Activated CD4-positive, alpha-beta T cell treated with anti-CD3 and anti-CD28 coated beads for 4 hours (primary cell): ENCODE measurements around the gene OR10H3.
"Not testable (repeated sequence)": the region's sequence is repeated elsewhere in the genome, so short reads cannot be mapped to it uniquely, and the experiment has no call there.

Experiments
- DNase-seq, 2 donors: peaks; one replicate each; pipeline ENCODE4 v3.0.0-alpha.2; 2020

OR10H3 gene

DNA sequence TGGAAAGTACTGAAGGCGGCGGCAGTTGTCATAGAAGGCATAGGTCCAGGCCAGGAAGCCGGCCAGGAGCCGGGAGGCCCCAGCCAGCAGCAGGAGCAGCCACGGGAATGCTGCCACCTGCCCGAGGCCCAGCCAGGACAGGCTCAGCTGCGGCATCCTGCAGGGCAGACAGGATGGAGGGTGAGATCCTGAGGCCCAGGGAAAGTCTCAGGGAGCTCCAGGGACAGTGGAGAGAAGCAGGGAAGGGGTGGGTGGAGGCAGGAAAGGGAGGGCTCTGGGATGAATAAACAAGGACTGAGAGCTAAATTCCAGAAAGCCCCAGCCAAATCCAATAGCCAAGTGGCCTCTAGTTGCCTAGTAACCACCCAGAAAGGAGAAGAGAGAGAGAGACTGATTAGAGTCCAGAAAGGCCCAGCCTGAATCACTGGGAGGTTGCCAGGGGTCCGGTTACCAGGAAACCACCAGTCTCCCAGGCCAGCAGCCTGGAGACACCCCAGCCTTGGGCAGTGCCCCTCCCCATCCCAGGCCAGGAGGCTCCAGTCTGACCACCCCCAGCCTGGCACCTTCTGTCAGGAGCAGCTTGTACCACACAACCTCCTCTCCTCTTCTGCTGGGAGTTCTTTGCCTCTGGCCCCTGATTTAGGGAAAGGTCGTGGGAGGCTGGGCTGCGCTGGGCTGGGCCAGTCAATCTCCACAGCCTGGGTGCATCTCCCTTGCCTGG lies 42.1 kb downstream of the OR10H3 start:
- DNase-seq, result no peak

DNA sequence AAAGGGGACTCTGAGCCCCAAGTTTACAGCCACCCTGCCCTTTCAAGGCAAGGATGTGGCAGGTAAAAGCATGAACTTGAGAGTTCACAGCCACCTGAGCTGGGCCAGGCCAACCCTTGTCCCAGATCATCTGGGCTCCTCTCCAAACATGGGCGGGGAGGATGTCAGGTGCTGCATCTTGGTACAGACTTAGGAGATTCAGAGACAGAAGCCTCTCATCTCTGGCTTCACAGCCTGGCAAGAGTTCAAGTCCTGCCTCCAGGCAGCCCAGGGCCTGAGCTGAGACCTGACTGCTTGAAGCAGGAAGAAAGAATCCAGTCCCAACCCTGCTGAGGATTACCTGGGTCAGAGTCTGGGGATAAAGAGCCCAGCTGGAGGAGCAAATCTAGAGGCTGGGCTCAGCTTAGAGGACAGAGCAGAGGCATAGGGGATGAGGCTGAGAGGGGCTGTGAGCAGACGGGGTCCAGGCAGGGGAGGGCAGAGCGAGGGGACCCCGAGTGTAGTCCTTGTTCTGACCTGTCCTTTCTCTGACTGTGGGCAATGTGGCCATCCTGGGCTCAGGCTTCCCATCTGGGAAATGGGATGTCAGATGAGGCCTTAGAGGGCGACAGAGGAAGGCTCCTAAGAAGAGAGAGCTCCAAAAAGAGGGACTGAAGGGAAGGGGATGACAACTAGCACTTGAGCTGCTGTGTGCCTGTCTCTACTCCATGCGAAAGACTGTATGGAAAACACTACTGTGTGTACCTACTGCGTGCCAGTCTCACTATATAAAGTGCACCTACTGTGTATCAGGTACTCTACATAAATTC lies 43.0 kb downstream of the OR10H3 start:
- DNase-seq, result no peak

DNA sequence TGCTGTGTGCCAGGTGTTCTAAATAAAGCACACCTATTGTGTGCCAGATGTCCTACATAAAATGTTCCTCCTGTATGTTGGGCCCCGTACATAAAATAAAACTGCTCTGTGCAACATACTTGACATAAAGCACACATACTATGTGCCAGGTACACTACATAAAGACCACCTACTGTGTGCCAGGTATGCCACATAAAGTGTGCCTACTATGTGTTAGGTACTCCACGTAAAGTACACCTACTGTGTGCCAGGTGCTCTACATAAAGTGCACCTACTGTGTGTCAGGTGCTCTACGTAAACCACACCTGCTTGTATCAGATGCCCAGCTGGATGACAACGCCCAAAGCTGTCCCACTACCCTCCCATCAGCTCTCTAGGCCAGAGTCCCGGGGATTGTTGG lies 43.9 kb downstream of the OR10H3 start:
- DNase-seq, result no peak

DNA sequence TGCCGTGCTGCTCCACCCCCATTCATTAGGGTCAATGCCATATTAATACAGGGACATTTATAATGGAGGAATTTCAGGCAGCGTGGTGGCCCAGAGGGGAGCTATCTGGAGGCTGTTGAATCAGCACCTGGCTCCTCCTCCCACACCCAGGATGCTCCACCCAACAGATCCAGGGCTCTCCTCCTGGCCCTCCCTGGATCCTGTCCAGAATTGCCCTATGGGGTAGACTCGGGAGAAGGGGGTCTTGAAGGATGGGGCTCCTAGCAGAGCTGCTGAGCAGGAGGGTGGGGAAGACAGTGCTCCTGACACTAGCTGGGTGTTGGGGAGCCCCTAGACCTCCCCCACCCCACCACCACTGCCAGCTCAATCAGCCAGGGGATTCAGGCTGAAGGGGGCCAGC lies 44.4 kb downstream of the OR10H3 start:
- no peak for DNase-seq

DNA sequence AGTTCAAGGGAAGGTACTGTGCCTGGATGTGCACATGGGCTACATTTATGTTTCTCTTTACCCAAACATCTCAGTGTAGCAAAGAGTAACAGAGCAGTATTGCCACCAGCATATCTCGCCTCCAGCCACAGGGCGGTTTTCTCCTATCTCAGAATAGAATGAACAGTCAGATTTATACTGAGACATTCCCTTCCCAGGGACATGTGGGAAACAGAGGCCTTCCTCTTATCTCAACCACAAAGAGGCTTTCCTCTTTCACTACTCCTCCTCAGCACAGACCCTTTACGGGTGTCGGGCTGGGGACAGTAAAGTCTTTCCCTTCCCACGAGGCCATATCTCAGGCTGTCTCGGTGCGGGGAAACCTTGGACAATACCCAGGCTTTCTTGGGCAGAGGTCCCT lies 45.1 kb downstream of the OR10H3 start:
- DNase-seq, result not testable (repeated sequence)

DNA sequence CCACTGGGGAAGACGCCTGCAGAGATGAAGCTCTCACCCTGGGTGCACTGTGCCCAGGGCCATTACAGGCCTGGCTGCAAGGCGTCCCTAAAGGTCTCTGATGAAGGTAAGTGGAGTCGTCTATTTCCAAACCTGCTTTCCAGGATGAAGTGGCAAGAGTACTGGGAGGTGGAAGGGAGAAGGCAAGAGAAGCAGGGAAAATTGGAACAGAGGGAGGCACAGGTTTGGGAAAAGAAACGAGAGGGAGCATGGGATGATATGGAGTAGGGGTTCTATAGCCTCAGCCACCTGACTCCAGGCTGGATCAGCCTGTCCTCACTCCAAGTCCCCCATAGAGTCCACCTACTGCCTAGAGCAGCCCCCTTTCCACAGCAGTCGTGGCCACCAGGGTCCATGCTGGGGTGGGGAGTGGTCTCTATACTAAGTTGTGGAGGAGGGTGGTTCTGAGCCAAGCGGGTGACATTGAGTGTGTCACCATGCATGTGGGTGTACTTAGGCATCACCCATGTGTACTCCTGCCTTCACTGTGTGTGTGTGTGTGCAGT lies 49.9 kb downstream of the OR10H3 start, which contains the start of gene OR10H5:
TSS of gene OR10H5 (plus strand) at position 51 of the 545 bp plus-strand sequence. CDS start 6,388 bp downstream, outside the sequence.
- DNase-seq, result no peak

DNA sequence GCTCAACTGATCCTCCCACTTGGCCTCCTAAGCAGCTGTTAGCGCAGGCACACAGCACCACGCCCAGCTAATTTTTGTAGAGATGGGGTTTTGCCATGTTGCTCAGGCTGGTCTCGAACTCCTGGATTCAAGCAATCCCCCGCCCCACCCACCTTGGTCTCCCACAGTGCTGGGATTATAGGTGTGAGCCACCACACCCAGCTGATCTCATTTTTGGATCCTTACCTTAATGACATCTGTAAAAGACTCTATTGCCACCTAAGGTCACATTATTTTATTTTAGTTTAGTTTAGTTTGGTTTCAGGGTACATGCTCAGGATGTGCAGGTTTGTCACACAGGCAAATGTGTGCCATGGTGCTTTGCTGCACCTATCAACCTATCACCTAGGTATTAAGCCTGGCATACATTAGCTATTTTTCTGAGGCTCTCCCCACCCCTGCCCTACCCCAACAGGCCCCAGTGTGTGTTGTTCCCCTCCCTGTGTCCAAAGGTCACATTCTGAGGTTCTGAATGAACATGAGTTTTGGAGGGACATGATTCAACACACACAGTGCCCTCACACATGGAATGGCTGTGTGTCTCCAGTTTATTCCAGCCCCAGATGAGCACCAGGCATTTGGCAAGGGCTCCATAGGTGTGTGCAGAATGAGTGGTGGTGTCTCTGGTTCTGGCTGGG lies 50.9 kb downstream of the OR10H3 start:
- DNase-seq, result no peak

DNA sequence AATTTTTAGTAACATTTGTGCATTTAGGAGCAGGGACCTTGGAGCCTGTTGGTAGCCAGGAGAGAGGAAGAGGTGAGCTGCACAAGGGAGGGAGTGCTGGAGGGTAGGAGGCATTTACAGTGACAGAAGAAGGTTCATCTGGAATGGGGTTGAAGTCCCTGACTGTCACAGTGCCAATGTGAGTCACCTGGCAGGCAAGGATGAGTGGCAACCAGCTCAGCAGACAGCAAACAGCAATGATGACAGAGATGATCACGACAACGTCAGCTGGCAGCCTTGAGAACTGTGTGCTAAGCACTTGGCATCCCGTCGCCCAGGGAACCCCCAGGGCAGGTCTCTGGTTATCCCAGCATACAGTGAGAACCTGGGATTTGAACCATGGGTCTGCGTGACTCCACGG lies 52.3 kb downstream of the OR10H3 start:
- DNase-seq, result no peak
